A549 (cell line): Measurements from ENCODE around the gene PPIF.

Source experiments
- BCL3 ChIP-seq: fragments of >200 bp; sonication (Bioruptor Twin); formaldehyde crosslinking; IDR thresholded peaks from 3 replicates; pipeline ENCODE4 v1.6.1; 2016
- BHLHE40 ChIP-seq: IDR thresholded peaks from 2 replicates; pipeline ENCODE4 v1.6.1; 2012; ENCODE audit warnings: low read depth, low read length, inconsistent platforms
- CBX2 ChIP-seq: fragments of 200-600 bp; sonication (generic); IDR thresholded peaks from 2 replicates; pipeline ENCODE4 v1.6.1; 2016; ENCODE audit warnings: low read depth, mild to moderate bottlenecking, borderline replicate concordance
- CBX8 ChIP-seq: fragments of 200-600 bp; sonication (generic); IDR thresholded peaks from 2 replicates; pipeline ENCODE4 v1.6.1; 2016
- EHMT2 ChIP-seq: fragments of 200-600 bp; sonication (generic); IDR thresholded peaks from 2 replicates; pipeline ENCODE4 v1.6.1; 2016; ENCODE audit warnings: antibody characterized with exemption, low read depth, mild to moderate bottlenecking, moderate library complexity
- HDAC2 ChIP-seq: fragments of 200-600 bp; sonication (generic); IDR thresholded peaks from 2 replicates; pipeline ENCODE4 v1.6.1; 2016
- JUN ChIP-seq, 2 experiments: fragments of >200 bp; sonication (Bioruptor Twin); formaldehyde crosslinking; IDR thresholded peaks; 2 replicates in 1 of 2; 3 replicates in 1 of 2; pipeline ENCODE4 v1.6.1; 2016 to 2017
- MAX ChIP-seq: IDR thresholded peaks from 2 replicates; pipeline ENCODE4 v1.6.1; 2012
- POLR2A ChIP-seq: IDR thresholded peaks from 2 replicates; pipeline ENCODE4 v1.6.1; 2012; ENCODE audit warnings: mild to moderate bottlenecking, low read length
- RFX5 ChIP-seq: fragments of 450-650 bp; IDR thresholded peaks from 2 replicates; pipeline ENCODE4 v1.7.1; 2014; ENCODE audit warnings: antibody characterized with exemption, mild to moderate bottlenecking, moderate library complexity
- ZFP36 ChIP-seq: fragments of 450-650 bp; IDR thresholded peaks from 2 replicates; pipeline ENCODE4 v1.6.1; 2014; ENCODE audit warnings: borderline replicate concordance; ENCODE audit not compliant: partially characterized antibody
- TF ChIP-seq, protein P1 (sequence below): fragments of >200 bp; sonication (Bioruptor Twin); formaldehyde crosslinking; IDR thresholded peaks from 3 replicates; pipeline ENCODE4 v1.5.1; 2016
- TF ChIP-seq, protein P2 (sequence below): fragments of 200-600 bp; sonication (generic); IDR thresholded peaks from 2 replicates; pipeline ENCODE4 v1.6.1; 2016; ENCODE audit warnings: antibody characterized with exemption, mild to moderate bottlenecking, moderate library complexity

DNA sequence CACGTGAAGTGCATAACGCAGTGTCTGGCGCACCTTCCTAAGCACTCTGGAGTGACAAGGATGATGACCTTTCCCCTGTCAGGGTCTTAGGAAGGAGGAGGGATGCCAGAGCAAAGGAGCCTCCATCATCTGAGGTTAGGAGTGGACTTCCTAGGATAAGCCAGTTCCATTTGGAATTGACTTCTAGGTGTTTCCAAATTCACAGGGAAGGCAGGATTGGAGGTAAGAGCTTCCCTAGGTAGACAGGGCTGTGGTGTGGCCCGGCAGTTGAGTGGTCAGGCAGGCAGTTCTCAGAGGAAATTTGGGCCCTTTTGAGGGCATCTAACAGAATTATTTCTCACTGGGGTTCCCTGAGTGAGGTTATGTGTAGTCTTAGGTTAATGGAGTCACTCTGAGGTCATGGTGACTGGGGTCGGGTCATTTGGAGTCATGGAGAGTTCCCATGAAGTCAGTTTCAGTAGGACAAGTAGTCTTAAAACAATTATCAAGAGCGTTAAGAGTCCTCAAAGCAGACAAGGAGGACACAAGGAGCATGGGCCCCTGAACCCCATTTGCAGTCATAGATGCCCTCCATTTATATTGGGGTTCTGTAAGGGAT, 8.2 kb downstream of the PPIF start:
- TF ChIP-seq POLR2A = no peak
- TF ChIP-seq JUN (IDR thresholded peaks at IDR 0.05) = no peak
- TF ChIP-seq ZFP36 = no peak
- TF ChIP-seq, protein P1, sequence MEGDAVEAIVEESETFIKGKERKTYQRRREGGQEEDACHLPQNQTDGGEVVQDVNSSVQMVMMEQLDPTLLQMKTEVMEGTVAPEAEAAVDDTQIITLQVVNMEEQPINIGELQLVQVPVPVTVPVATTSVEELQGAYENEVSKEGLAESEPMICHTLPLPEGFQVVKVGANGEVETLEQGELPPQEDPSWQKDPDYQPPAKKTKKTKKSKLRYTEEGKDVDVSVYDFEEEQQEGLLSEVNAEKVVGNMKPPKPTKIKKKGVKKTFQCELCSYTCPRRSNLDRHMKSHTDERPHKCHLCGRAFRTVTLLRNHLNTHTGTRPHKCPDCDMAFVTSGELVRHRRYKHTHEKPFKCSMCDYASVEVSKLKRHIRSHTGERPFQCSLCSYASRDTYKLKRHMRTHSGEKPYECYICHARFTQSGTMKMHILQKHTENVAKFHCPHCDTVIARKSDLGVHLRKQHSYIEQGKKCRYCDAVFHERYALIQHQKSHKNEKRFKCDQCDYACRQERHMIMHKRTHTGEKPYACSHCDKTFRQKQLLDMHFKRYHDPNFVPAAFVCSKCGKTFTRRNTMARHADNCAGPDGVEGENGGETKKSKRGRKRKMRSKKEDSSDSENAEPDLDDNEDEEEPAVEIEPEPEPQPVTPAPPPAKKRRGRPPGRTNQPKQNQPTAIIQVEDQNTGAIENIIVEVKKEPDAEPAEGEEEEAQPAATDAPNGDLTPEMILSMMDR = no peak
- no peak for TF ChIP-seq RFX5
- TF ChIP-seq BHLHE40 = no peak
- TF ChIP-seq BCL3 = no peak
- no peak for TF ChIP-seq MAX
- TF ChIP-seq HDAC2 = no peak
- no peak for TF ChIP-seq EHMT2
- no peak for TF ChIP-seq CBX8
- TF ChIP-seq, protein P2, sequence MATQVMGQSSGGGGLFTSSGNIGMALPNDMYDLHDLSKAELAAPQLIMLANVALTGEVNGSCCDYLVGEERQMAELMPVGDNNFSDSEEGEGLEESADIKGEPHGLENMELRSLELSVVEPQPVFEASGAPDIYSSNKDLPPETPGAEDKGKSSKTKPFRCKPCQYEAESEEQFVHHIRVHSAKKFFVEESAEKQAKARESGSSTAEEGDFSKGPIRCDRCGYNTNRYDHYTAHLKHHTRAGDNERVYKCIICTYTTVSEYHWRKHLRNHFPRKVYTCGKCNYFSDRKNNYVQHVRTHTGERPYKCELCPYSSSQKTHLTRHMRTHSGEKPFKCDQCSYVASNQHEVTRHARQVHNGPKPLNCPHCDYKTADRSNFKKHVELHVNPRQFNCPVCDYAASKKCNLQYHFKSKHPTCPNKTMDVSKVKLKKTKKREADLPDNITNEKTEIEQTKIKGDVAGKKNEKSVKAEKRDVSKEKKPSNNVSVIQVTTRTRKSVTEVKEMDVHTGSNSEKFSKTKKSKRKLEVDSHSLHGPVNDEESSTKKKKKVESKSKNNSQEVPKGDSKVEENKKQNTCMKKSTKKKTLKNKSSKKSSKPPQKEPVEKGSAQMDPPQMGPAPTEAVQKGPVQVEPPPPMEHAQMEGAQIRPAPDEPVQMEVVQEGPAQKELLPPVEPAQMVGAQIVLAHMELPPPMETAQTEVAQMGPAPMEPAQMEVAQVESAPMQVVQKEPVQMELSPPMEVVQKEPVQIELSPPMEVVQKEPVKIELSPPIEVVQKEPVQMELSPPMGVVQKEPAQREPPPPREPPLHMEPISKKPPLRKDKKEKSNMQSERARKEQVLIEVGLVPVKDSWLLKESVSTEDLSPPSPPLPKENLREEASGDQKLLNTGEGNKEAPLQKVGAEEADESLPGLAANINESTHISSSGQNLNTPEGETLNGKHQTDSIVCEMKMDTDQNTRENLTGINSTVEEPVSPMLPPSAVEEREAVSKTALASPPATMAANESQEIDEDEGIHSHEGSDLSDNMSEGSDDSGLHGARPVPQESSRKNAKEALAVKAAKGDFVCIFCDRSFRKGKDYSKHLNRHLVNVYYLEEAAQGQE = no peak
- TF ChIP-seq CBX2 = no peak
